SK-N-SH treated with all-trans-retinoic acid at 6 μM for 48 hours (cell line): ENCODE results near the gene CDK5.
"Not testable (repeated sequence)": the region's sequence is repeated elsewhere in the genome, so short reads cannot be mapped to it uniquely, and the experiment has no call there.

Experiments
- ARNTL ChIP-seq: fragments of 450-650 bp; formaldehyde crosslinking; IDR thresholded peaks from 2 replicates; pipeline ENCODE4 v1.5.0; 2020; ENCODE audit warnings: low read depth, mild to moderate bottlenecking, moderate library complexity, borderline replicate concordance
- CSDC2 ChIP-seq: fragments of 250-450 bp; sonication (Bioruptor Pico); IDR thresholded peaks from 2 replicates; pipeline ENCODE4 v1.5.0; 2020; ENCODE audit warnings: mild to moderate bottlenecking, moderate library complexity
- CSRNP3 ChIP-seq: fragments of 250-450 bp; sonication (Bioruptor Pico); IDR thresholded peaks from 2 replicates; pipeline ENCODE4 v1.5.1; 2021; ENCODE audit warnings: mild to moderate bottlenecking, moderate library complexity
- PATZ1 ChIP-seq: fragments of 250-450 bp; sonication (Bioruptor Pico); IDR thresholded peaks from 2 replicates; pipeline ENCODE4 v1.8.0; 2020; ENCODE audit warnings: mild to moderate bottlenecking, moderate library complexity, borderline replicate concordance
- POU6F1 ChIP-seq: fragments of 250-450 bp; sonication (Bioruptor Pico); IDR thresholded peaks from 2 replicates; pipeline ENCODE4 v1.8.0; 2021; ENCODE audit warnings: low read depth, mild to moderate bottlenecking, moderate library complexity, borderline replicate concordance
- RARB ChIP-seq: fragments of 250-450 bp; sonication (Bioruptor Pico); IDR thresholded peaks from 2 replicates; pipeline ENCODE4 v1.8.0; 2021; ENCODE audit warnings: mild to moderate bottlenecking, moderate library complexity
- TCF4 ChIP-seq: fragments of 250-450 bp; sonication (Bioruptor Pico); IDR thresholded peaks from 2 replicates; pipeline ENCODE4 v1.8.0; 2021; ENCODE audit warnings: mild to moderate bottlenecking, moderate library complexity, borderline replicate concordance
- ZC3H10 ChIP-seq: fragments of 250-450 bp; sonication (Bioruptor Pico); IDR thresholded peaks from 2 replicates; pipeline ENCODE4 v1.5.1; 2021; ENCODE audit warnings: mild to moderate bottlenecking, moderate library complexity
- ZFP3 ChIP-seq: fragments of 250-450 bp; sonication (Bioruptor Pico); IDR thresholded peaks from 2 replicates; pipeline ENCODE4 v1.5.0; 2020; ENCODE audit warnings: mild to moderate bottlenecking, moderate library complexity
- ZNF70 ChIP-seq: fragments of 450-650 bp; formaldehyde crosslinking; IDR thresholded peaks from 2 replicates; pipeline ENCODE4 v1.5.0; 2020; ENCODE audit warnings: mild to moderate bottlenecking, moderate library complexity
- TF ChIP-seq, protein P1 (sequence below): fragments of 250-450 bp; sonication (Bioruptor Pico); IDR thresholded peaks from 2 replicates; pipeline ENCODE4 v1.5.0; 2020; ENCODE audit warnings: mild to moderate bottlenecking, moderate library complexity

DNA sequence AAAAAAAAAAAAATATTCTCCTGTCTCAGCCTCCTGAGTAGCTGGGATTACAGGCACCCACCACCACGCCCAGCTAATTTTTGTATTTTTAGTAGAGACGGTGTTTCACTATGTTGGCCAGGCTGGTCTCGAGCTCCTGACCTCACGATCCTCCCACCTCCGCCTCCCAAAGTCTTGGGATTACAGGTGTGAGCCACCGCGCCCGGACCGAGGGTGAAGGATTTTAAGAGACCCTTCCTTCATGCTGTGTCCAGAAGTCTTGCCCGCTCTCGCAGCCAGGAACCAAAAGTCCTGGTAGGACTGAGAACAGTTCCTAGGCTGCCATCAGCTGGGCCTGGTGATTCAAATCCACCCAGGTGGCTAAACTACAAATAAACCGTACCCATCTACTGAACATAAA, 46.1 kb downstream of the CDK5 start:
- not testable (repeated sequence) for TF ChIP-seq CSRNP3 (CRISPR knock-in tag); ZC3H10 (CRISPR knock-in tag); TCF4 (CRISPR knock-in tag); ARNTL; PATZ1 (CRISPR knock-in tag); ZFP3; RARB (CRISPR knock-in tag); CSDC2 (CRISPR knock-in tag); POU6F1 (CRISPR knock-in tag); ZNF70 (CRISPR knock-in tag)
- TF ChIP-seq, protein P1, sequence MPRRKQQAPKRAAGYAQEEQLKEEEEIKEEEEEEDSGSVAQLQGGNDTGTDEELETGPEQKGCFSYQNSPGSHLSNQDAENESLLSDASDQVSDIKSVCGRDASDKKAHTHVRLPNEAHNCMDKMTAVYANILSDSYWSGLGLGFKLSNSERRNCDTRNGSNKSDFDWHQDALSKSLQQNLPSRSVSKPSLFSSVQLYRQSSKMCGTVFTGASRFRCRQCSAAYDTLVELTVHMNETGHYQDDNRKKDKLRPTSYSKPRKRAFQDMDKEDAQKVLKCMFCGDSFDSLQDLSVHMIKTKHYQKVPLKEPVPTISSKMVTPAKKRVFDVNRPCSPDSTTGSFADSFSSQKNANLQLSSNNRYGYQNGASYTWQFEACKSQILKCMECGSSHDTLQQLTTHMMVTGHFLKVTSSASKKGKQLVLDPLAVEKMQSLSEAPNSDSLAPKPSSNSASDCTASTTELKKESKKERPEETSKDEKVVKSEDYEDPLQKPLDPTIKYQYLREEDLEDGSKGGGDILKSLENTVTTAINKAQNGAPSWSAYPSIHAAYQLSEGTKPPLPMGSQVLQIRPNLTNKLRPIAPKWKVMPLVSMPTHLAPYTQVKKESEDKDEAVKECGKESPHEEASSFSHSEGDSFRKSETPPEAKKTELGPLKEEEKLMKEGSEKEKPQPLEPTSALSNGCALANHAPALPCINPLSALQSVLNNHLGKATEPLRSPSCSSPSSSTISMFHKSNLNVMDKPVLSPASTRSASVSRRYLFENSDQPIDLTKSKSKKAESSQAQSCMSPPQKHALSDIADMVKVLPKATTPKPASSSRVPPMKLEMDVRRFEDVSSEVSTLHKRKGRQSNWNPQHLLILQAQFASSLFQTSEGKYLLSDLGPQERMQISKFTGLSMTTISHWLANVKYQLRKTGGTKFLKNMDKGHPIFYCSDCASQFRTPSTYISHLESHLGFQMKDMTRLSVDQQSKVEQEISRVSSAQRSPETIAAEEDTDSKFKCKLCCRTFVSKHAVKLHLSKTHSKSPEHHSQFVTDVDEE, result not testable (repeated sequence)
